NOMO-1 treated with DMSO at 0.1 percent for 48 hours (cell line): ENCODE data around the gene SCTR.

Experiments
- DNase-seq: peaks from one replicate; lab custom pipeline; 2025; ENCODE audit not compliant: unreplicated experiment; lab: John Stamatoyannopoulos, UW

Gene SCTR

DNA sequence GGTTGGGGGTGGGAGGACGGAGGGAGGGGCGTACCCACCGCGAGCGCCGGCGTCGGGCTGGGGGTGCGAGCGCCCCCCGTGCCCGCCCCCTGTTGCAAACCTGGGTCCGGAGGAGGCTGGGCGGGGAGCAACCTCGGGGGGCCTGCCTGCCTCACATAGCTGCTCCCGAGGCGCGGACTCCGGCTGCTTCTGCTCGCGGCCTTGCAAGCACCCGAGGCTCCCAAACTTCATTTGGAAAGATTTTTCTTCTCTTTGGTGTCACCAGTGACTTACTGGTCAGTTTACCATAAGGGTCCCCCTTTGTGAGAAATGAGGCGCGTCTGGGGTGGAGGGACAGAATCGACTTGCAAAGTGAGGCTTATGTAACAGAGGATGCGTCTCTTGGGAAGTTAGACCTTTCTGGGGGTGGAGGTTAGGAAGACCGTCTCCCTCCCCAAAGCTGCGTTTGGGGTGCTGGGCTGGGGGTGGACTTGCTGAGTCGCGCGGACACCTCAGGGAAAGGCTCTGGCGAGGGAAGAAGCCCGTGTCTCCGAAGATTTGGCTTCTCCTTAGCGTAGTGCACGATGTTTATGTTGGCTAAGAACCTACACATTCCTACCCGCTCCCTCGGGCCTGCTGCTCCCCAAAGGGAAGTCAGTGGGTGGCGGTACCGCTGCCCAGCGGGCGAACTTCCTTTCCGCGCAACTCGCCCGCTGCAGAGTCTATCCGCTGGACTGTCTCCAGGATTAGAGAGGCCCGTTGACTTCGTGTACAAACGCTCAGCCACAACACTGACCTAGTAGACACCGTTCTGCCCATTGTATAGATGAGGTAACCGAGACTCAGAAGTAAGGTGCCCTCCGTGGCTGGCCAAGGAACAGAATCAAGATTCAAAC lies 92.1 kb downstream of the SCTR start:
- DNase-seq, result peak; percentile 6

DNA sequence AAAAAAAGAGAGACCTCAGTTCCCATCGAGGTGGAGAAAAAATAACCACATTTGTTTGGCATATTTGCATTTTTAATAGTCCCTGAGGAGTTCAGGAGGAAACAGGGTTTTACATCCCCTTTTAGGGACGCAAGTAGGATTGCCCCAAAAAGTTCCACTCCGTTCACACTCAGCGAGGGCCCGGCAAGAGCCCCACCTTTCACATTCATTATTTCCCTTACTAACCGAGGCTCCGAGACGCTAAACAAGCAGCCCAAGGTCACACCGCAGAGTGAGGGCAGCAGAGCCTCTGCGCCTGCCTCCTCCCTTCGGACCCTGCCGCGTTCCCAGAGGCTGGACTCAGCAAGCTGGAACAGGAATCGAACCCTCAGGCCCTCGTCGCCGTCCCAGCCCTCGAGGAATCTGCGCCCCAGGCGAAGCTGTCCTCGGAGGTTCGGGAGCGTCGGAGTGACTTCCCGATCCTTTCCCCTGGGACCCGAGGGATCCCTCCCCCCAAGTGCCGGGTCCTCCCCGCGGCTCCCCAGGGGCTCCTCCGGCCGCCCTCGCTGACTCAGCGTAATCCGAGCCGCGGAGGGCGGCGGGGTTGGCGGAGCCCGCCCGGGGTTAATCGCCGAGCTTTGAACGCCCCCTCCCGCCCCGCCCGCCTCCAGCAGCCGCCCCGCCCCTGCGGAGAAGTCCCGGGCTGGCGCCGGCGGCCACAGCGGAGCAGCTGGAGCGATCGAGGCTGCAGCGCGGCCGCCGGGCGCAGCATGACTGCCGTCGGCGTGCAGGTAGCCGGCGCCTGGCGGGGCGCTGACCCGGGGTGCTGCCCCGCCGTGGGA lies 92.9 kb downstream of the SCTR start, which contains the start of gene TMEM37:
Gene TMEM37, plus strand, starts transcription at position 700 of the 821 bp plus-strand sequence. Its CDS starts 50 bp downstream, at position 750.
- peak; percentile 33 for DNase-seq

DNA sequence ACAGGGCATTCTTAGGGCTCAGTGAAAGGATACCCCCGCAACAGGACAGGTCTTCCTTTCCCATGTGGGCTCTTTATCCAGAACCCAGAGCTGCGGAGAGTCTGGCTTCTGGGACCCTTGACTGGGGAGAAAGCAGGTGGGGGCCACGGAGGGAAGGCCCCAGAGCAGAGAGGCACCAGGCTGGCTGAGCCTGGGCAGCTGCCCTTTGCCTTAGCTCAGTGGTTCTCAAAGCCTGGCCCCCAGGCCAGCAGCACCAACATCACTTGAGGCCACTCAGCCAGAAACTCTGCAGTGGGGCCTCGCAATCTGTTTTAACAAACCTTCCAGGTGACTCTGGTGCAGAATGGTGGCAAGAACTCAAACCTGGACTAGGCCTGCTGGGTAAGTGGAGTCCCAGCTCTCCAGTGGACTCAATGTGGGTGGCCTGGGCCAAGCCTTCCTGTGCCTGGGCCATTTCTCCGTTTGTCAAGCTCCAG lies 94.2 kb downstream of the SCTR start:
- no peak for DNase-seq

DNA sequence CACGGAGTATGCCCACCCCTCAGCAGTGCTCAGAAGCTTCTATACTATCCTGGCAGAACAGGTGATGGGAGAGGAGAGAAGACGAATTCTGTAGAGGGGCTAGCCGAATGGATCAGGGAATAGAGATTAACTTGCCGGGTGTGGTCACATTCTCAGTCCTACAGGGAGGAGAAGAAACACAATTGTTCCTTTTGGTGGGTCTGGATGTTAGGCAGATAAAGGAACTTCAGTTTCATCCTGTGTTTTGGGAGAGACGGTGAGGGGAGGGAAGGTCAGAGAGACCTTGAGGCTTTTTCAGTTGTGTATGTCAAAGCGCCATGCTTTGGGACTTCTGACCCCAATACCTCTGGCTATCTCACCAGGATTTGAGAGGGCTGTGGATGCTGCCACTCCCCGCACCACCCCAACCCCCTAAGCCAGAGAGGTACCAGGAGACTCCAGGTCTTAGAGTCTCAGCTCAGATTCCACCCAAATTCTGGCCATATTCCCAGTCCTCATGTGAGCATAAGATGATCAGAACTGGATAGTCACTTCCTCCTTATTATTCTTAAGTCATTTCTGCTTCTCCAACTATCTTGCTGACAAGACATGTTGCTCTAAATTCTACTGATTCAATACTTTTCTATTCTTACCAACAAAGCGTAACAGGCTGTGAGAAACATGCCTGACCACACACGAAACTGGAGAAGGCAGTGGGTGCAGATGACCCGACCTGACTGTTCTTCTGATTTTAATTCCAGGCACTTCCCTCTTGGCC lies 94.9 kb downstream of the SCTR start:
- DNase-seq, result peak; percentile 3

DNA sequence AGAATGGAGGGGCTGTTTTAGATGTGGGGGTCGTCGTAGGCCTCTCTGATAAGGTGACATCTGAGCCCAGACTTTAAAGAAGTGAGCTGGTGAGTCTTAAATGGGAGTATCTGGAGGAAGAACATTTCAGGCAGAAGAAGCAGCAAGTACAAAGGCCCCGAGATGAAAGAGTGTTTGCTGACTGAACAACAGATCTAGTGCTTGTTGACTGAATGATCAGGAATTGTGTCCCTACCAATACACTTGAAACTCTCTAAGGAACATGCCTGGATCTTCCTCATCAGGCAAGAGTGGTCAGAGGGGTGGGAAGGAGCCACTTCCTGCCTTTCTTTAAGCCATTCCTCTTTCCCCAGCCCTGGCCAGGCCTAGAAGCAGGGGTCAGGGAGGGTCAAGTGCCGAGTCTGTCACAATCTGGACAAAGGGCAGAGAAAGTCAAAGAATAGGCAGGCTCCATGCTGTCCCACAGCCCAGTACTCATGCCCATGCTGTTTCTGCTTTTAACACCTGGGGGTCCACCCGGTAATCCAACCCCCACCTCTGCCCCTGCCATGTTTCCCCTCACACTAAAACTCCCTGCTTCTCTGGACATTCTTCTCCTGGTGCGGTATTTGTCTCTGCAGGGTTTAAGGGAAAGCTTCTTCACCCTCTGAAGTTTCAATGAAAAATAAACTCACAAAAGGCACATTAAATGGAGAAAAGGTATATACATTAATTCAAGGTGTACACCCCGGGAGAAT lies 95.6 kb downstream of the SCTR start:
- DNase-seq, result no peak

DNA sequence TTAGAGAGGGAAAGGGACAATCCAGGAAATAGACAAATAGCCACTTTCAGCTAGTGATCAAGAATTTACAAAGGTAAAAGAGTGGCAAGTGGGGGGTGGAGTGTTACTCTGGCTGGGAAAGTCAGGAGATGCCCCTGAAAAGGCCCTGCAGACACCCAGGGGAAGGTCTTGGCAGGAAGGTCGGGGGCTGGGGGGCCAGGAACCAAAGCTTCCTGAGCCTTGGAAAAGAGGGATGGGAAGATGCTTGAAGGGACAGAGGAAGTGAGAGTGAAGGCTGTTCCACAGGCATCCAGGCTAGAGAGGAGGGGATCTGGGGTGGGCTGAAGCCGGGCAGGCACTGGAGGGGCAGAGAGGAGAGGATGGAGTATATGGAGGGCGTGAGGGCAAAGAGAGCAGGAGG lies 96.5 kb downstream of the SCTR start:
- DNase-seq, result no peak

DNA sequence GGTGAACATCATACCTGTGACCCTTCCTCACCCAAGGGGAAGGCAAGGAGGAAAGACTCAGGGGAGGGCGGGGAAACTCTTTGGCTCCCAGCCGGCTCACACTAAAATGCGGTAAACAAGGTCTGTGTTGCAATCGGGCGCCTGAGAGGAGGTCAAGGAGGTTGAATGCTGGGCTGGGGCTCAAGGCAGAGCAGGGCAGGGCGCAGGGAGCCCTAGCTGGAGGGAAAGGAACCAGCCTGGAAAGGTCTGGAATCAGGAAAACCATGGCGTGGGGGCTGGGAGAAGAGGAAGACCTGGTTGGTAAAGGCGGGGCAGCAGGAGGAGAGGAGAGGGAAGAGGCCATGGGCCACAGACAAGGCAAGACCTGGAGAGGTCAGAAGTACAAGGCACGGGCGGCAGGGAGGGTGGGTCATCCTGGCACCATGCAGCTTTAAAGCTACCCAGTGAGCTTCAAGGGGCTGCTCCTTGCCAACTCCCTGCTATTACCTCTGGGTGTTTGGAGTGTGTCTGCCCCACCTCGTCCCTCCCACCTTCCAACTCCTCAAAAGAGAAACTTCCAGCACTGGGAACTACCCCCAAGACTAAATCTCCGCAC lies 97.4 kb downstream of the SCTR start:
- peak; percentile 24 for DNase-seq

DNA sequence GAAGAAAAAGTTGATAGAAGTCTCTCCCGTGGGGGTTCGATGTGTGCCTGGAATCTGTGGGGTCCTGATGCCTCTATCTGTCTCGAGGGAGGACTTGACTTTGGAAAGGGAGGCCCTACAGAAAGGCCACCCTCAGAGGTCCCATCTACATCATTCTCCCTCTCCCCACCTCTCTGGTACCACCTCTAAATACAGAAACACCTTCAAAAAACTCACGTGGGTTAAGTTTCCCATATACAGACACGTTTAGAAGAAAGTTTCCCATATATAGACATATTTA lies 97.9 kb downstream of the SCTR start:
- no peak for DNase-seq

DNA sequence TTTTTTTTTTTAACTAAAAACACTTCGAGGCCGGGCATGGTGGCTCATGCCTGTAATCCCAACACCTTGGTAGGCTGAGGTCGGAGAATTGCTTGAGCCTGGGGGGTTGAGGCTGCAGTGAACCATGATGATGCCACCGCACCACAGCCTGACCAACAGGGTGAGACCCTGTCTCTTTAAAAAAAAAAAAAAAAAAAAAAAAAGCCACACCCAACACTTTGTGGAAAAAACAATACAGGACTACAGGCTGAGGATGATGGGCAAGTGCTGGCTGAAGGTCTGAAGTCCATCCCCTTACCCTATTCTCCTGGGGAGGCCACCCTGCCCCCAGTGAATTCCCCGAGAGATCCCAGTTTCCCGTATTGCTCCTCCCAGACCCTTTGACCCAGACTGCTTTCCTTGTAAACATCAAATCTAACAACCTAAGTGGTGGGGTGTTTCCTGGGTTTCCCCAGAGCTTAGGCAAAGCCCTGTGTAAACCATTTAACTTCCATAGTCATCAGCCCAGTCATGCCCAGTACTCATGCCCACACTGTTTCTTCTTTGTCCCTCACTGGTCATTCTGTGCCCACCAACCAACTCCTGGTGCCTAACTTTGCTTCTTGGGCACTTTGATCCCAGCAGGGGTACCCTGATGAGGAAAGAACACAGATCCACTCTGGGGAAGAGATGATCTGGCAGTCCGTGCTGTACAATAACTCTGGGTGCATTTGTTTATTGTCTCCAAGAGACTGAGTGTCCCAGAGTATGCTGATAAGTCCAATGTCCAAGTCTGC lies 98.5 kb downstream of the SCTR start:
- no peak for DNase-seq

DNA sequence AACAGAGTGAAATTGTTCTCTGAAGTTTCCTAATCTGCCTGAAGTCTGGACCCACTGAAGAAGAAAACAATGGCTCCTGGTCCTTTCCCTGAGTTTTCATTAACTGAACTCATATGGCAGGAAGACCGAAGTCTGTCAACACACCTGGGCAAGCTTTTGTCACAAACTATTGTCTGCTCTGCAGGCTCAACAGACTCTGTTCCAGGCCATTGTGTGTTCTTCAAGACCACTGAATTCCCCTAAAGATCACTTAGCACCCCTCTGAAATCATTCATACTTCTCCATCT lies 99.2 kb downstream of the SCTR start:
- no peak for DNase-seq

DNA sequence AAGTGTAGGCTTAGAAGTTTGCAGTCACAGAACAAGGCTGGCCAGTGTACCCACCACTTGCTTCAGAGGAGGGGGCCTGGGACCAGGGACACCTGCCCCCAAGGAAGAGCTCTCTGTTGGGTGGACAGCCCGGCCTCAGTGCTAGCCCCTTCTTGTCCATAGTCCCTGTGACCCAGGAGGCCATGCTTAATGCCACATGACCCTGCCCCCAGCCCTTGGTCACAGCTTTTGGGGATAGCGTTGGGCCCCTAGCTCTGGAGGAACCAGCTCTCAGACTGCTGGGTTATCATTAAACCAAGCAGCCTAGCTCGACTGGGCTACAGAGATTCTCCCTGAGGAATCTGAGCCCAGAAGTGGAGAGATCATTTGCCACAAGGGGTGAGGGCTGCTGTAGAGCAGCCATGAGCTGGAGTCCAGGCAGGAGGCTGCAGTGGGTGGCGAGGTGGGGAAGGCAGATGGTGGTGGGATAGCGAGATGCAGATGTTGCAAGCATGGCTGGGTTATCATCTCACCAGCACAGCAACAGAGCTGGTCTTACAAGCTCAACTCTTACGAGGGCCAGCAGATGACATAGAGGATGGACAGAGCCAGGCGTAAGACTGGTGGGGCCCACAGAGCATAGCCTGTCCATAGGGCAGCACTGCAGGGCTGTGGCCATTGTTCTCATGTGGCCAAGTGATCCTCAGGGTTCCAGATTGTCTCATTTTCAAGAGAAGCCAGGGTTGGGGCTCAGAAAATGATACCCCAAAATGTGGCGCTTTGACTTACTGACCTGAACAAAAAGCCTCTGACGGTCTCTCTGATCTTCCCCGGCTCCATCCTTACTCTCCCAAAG lies 99.8 kb downstream of the SCTR start:
- no peak for DNase-seq

DNA sequence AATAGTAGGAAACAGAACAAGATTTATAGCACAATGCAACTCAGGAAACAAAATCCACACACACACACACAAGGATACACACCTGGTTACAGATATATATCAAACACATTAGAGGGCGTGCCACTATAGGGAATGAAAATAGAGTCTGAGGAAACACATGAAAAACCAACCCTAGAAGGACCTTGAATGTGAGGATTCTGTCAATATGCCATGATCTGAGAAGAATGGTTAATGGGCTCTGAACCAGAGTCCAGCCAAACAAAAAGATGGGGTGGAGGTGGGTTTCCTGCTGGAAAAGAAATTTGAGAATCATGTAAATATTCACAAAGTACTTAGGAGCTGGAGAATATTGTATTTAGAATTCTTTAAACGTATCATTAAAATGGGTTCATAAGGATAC lies 100.5 kb downstream of the SCTR start:
- no peak for DNase-seq

DNA sequence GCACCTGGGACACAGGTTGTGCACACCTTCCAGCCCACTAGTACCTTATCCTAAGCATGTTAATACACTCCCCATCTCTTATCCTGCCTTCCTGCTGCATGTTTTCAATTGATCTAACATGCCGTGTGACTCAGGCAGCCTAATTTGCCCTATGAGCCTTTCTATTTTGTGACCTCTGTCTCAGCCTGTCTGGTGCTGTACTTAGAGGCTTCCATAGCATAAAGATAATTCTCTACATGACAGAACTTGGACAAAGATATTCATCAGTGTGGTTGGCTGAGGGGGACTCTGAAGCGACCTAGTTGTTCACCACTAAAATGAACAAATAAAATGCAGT lies 101.2 kb downstream of the SCTR start:
- DNase-seq, result no peak

DNA sequence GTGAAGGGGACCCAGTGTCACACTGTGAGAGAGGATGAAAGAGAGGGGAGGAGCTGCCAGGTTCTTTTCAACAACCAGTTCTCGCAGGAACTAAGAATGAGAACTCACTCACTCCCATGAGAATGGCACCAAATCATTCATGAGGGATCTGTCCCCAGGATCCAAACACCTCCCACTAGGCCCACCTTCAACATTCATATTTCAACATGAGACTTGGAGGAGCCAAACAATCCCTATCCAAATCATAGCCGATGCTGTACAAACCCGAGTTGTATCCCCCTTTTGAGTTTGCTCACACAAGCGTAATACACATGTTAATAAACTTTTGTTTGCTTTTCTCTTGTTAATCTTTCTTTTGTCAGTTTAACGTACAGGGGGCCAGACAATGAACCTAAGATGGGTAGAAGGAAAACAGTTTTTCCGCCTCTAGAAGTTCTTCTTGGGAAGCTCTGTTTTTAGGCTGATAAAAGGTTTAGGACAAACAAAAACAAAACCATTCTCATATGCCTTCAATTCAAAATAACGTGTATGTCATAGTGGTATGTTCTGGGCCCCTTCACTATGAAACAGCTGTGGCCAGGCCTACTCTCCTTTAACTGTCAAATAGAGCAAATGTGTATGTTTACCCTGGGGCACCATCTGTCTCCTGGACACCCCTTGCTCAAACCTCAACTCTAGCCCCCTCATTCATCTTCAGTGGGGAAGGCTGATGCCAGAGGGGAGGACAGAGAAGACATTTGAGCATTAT lies 101.7 kb downstream of the SCTR start:
- DNase-seq, result no peak

DNA sequence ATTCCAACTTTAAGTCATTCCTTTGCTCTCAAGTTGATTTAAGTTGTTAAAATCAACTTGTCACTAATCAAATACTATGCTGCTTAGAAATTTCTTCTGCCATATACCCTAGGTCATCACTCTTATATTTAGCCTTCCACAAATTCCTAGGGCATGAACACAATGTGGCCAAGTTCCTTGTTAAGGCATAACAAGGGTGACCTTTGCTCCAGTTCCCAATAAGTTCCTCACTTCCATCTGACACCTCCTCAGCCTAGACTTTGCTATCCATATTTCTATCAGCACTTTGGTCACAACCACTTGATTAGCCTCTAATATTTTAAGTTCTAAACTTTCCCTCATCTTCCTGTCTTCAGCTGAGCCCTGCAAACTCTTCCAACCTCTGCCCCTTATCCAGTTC lies 102.5 kb downstream of the SCTR start:
- DNase-seq, result no peak

DNA sequence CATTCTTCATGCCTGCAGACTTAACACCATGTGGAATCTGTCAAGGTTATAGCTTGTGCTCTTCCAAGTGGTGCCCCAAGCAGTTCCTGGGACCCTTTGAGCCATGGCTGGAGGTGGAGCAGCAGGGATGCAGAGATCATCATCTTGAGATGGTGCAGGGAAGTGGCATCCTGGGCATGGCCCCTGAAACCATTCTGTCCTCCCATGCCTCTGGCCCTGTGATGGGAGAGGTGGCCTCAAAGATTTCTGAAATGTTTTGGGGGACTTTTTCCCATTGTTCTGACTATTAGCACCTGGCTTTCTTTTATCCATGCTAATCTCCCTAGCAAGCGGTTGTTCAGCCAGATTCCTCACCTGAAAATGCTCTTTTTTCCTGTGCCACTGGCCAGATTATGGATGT lies 103.0 kb downstream of the SCTR start:
- DNase-seq, result no peak

DNA sequence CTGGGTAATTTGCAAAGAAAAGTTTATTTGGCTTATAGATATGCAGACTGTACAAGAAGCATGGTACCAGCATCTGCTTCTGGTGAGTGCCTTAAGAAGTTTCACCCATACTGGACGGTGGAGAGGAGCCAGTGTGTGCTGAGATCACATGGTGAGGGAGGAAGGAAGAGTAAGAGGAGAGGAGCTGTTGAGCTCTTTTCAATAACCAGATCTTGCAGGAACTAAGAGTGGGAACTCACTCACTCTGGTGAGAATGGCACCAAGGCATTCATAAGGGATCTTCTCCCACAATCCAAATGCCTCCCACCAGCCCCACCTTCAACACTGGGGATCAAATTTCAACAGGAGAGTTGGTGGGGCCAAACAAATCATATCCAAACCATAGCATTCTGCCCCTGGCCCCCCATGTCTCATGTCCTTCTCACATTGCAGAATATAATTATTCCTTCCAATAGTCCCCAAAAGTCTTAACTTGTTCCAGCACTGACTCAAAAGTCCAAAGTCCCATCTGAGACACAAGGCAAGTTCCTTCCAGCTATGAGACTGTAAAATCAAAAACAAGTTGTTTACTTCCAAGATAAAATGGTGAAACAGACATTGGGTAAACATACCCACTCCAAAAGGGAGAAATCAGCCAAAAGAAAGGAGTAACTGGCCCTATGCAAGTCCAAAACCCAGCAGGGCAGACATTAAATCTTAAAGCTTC lies 104.3 kb downstream of the SCTR start:
- DNase-seq, result no peak

DNA sequence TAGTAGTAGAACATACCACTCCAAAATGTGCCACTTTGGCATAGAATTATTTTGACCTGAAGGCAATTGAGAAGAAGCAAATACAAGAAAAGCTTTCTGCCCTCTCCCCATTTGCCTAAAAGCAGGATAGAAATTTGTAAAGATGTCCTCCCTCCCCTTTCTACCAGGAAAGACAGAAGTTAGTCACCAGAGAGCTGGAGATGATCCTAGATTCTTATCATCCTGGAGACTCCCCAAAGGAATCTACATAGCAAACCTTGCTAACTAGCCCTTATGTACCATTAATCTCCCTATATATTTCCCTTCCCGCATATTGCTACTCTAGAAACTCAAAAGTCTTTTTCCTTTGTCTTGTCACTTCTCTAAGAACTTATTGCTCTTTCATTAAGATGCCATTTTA lies 105.2 kb downstream of the SCTR start:
- no peak for DNase-seq
